HL-60/S4 treated with retinoic acid at 250 ng/mL for 4 days and 3 days (cell line): ENCODE results near the gene DNAJC7.
"Not testable (repeated sequence)": the region's sequence is repeated elsewhere in the genome, so short reads cannot be mapped to it uniquely, and the experiment has no call there.

Experiments used
- in situ Hi-C: fragments of 300-500 bp; cut with MboI; formaldehyde crosslinking; loops from 2 replicates; pipeline ENCODE4 v1.7.0; 2022; ENCODE audit warnings: low sequenced_read_pairs

The DNAJC7 gene

DNA sequence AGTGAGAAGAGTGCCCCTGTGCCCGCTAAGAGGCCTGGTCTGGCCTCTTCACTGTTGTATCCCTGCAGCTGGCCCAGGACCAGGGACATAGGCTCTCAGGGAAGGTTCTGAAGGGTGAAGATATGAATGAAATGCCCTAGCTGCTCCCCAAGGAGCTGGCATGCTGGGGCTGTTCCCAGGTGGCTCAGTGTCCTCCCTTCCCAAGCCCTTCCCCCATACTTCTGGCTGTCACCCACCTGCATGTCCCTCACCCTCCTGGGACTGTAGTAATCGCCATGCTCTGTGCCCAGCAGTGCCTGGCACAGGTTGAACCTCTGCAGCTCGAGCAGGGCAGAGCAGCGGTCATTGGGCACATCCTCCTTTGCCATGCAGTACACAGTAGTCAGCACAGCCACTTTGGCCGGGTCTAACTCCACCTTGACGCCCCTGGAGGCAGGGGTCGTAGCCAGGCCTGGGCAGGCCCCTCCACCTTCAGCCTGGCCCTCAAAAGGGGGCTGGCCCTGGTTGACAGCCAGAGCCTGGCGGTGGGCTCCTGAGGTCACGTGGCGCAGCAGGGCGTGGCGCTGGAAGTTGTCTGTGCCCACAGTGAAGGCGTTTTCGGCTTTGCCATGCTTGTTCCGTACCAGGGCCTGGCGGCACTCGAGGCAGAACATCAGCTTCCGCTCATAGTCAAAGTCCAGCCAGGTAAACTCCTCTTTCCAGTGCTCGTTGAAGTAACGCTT is 25.5 kb upstream of the DNAJC7 start:
- in situ Hi-C loops = no loop called here

- in situ Hi-C loops = no loop called here
Measured at GRCh38 chr17:42041619-42042018, 24.4 kb upstream of the DNAJC7 start.

DNA sequence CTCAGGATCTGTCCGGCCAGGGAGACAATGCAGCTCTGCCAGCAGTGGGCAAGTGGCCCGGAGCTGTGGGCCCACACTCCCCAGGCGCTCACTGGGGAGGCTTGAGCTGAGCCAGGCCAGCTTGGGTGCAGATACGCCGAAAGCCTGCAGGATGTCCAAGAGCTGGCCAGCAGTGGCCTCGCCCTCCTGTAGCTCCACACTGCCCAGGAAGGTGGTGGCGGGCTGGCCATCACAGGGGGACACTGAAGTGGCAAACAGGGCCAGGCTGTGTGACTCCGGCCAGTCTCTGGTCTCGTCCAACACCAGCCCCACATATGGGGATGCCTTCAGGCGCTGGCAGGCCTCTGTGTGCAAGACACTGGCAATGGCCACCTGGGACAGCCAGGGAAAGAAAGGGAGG is 23.6 kb upstream of the DNAJC7 start:
- in situ Hi-C loops = no loop called here

DNA sequence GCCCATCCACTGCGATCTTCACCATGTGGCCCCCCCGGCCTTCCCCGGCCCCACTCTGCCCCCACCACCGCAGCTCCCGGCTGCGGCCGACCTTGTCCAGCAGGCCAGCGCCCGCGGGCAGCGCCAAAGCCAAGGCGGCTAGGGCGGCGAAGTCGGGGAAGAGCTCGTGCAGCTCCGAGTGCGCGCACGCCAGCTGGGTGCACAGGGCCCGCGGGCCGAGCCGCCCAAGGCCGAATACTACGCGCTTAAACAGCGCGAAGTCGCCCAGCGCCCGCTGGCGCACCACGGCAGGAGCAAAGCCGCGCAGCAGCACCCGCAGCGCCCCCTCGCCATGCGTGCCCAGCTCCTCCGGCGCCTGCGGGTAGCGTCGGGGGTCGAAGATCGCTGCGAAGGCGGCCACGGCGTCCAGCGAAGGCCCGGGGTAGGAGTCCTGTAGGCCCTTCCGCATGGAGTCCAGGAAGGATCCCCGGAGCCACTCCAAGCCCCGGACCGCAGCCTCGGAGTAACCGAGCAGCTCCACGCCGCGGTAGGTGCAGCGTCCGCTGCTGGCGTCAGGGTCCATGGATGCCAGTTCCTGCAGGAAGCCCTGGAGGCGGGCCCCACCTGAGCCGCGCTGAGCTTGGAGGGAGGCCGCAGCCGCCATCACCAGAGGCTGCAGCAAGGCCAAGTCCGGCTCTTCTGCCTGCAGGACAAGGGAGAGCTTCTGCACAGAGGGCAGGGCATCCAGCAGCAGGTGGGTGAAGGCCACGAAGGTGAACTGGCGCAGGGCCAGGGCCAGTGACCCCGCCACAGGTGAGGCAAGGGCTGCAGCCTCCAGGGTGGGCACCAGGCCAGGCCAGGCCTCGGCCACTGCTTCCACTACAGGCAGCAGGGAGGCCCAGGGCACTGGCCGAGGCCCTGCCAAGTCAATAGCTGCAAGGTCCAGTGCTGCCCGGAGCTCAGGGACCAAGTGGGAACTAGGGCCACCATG is 22.8 kb upstream of the DNAJC7 start:
- in situ Hi-C loops = no loop called here

- in situ Hi-C loops = no loop called here
Measured at GRCh38 chr17:42038221-42038973, 21.2 kb upstream of the DNAJC7 start.

DNA sequence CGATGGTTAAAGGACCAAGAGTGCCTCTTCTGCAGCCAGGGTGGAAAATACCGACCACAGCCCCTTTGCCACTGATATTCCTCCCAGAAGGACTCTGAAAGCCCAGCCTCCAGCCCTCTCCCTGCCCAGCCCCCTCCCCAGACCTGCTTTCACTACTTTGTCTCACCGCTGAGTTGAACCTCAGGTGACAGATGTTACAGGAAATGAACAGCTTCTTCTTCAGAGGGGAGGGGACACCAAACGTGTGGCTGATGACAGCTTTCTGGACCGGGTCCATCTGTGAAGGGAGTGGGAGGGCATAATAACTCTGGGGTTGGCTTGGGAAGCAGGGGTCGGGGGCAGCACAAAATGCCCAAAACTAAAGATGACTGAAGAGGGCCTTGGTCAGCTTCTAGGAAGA is 16.8 kb upstream of the DNAJC7 start:
- in situ Hi-C loops = no loop called here

DNA sequence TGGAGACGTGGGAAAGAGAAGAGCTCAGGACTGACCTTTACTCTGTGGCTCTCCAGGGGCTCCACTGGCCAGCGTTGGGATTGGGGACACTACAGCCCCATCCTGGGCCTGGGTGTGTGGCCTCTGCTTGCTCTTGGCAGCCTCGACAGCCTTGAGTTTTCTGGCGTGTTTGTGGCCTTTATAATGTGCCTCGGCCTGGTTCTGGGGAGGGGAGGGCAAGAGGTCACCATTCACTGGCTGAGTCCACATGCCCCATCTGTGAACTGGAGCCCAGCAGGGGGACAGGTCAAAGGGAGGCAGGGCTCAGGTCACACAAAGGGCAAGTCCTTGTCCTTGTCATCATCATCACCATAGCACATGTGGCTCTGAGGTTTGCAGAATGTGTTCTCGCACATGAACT is 14.3 kb upstream of the DNAJC7 start:
- in situ Hi-C loops = no loop called here

DNA sequence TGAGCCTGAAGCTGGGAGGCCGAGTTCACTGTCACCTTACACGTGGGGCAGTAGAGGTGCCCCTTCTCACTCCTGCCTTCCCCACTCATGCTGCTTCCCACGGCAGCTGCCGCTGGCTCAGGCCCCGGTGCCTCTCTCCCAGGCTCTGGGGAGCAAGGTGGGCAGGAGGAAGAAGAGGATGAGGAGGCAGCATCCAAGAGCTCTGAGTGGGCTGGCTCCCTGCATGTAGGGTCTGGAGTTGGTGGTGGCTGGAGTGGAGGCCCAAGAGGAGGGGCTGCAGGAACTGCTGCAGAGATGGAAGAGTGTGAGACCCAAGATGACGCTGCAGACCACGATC is 11.5 kb upstream of the DNAJC7 start:
- in situ Hi-C loops = no loop called here

DNA sequence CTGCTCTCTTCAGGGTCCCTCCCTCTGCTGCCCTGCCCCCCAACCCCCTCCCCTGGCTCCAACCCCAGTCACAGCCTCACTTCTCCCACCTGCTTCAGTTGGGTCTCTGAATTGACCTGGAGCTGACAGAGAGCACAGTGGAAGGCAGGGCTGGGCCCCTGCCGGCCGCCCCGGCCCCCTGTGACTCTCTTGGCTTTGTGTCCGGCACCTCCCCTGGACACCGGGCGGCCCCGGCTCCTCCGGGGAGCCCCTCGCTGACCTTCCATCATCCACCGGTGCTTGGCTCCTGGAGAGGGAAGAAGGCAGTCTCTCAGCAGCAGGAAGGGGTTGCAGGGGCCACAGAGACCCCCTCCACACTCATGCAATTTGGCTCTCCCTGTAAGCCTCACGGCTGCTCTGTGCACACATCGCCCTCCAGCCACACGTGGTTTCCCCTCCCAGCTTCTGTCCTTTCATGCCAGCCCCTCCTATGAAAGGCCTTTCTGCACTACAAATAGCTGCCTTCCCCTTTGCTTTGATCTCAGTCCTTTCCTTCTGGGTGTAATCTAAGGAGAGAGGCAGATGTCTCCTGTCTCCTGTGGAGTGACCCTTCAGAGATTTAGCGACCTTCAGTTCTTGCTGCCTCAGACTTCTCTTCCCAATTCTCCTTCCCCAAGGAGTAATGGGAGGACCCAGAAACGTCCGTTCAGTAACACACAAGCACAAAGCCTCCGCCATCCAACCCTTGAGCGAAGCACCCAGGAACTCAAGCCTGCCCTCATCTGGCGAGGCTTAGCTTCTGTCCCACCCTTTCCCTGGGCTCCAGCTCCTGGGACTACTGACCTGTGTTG is 10.9 kb upstream of the DNAJC7 start:
- in situ Hi-C loops = no loop called here

DNA sequence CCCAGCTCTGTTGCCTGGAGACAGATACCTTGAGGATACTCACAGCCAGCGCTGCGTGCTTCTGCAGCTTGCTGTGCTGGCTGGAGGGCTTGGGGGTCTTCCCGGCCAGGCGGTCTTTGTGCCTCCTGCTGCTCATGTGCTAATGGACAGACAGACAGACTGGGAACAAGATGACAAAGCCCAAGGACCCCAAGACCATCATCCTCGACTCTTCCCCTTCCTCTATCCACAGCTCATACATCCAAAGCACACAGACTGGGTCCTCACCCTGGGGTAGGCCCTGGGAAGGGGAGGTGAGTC is 10.3 kb upstream of the DNAJC7 start:
- in situ Hi-C loops = no loop called here

- in situ Hi-C loops = no loop called here
Measured at GRCh38 chr17:42026857-42027589, 9.8 kb upstream of the DNAJC7 start.

- in situ Hi-C loops = no loop called here
Measured at GRCh38 chr17:42025936-42026335, 8.7 kb upstream of the DNAJC7 start.

GRCh38 chr17:42025191-42025579 is 7.9 kb upstream of the DNAJC7 start:
- in situ Hi-C loops = no loop called here

DNA sequence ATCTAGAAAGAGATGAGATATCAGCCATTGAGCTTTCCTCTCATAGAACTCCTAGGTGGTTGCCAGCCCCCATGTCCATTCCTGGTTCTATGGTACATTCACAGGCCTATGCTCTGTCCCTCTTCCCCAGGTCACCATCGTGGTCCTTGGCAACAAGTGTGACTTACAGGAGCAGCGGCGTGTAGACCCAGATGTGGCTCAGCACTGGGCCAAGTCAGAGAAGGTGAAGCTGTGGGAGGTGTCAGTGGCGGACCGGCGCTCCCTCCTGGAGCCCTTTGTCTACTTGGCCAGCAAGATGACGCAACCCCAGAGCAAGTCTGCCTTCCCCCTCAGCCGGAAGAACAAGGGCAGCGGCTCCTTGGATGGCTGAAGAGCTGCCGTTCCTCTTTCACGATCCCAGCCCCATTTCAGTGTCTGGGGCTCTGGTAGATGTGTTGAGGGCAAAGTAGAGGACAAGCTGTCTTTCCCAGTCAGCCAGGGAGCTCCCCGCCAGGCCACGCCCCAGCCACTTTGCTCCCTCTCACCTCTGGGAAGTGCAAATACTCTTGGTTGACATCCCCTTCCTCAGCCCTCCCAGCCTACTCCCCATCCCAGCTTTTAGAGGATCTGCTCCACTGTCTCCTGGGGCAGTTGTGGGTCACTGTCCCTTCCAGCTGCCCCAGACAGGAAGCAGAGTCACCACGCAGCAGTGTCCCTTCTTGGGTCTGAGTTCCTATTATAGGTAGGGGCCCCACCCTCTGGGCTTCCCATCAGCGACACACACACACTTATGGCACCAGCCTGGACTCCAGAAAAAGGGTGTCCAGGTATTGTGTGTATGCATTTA is 6.5 kb upstream of the DNAJC7 start:
- in situ Hi-C loops = no loop called here

GRCh38 chr17:42020845-42021244 is 3.6 kb upstream of the DNAJC7 start:
- in situ Hi-C loops = not testable (repeated sequence)

GRCh38 chr17:42019509-42020404 is 2.5 kb upstream of the DNAJC7 start, which contains the start of gene NKIRAS2:
Gene NKIRAS2 (plus strand): TSS chr17:42020090. CDS start chr17:42021578, 1,488 bp downstream.
- in situ Hi-C loops = no loop called here

DNA sequence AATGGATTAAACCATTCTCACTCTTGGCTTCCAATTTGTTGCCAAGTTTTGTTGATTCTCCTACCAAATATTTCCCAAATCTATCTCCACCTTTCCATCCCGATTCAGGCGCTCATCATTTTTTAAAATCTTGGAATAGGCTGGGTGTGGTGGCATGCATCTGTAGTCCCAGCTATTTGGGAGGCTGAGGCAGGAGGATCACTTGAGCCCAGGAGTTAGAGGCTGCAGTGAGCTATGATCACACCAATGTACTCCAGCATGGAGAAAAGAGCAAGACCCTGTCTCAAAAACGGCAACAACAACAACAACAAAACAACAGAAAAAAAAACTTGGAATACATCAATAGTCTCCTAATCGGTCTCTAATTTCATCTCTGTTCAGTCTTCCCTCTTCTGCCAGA is 1.7 kb upstream of the DNAJC7 start:
- in situ Hi-C loops = no loop called here

- in situ Hi-C loops = no loop called here
Measured at GRCh38 chr17:42018339-42018738, 1.1 kb upstream of the DNAJC7 start.
